Measurements from ENCODE around the gene ZDHHC16.

Gene ZDHHC16

DNA sequence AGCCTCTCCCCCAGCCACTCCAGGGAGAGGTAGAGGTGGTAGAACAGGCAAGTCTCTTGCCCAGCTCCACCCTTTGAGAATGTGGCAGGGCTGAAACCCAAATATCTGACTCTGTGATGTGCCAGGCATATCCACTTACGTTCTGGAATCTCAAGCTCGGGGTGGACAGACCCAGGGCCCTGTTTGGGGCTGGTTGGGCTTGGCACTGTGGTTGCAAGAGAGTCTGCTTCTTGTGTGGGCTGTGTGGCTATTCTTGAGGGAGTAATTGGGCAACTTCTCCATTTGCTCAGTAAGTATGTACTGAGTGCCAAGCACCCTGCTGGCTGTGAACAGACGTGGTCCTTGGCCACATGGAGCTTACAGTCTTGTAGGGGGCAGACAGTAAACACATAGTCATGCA is 57.4 kb downstream of the ZDHHC16 start:
- no peak overlapping the region for H3K9ac ChIP-seq (ENCODE audit: low read depth, low read length)
- no peaks in the 10 kb centered on the region for H3K9me3 ChIP-seq (ENCODE audit: control insufficient read depth, insufficient read depth, low read length)
- H3K4me1 ChIP-seq (ENCODE audit: control insufficient read depth, insufficient read depth, low read length): peaks cover 6% of the 10 kb centered on the region
- peaks cover 13% of the 10 kb centered on the region for H3K27me3 ChIP-seq (ENCODE audit: control insufficient read depth, insufficient read depth, low read length)
- H3K4me3 ChIP-seq (ENCODE audit: low read depth, low read length): no peak overlapping the region
- H3K36me3 ChIP-seq (ENCODE audit: control insufficient read depth, insufficient read depth, low read length): no peaks in the 10 kb centered on the region

- Histone ChIP-seq H3K9ac (ENCODE audit: low read depth, low read length) (no peak overlapping the region), H3K36me3 (ENCODE audit: control insufficient read depth, insufficient read depth, low read length) (no peaks in the 10 kb centered on the region), H3K4me3 (ENCODE audit: low read depth, low read length) (no peak overlapping the region), H3K4me1 (ENCODE audit: control insufficient read depth, insufficient read depth, low read length) (peaks cover 7% of the 10 kb centered on the region), H3K27me3 (ENCODE audit: control insufficient read depth, insufficient read depth, low read length) (peaks cover 9% of the 10 kb centered on the region), H3K9me3 (ENCODE audit: control insufficient read depth, insufficient read depth, low read length) (no peaks in the 10 kb centered on the region)
Observed at GRCh38 chr10:97505152-97505551, 59.2 kb downstream of the ZDHHC16 start.

GRCh38 chr10:97506199-97506991 is 60.4 kb downstream of the ZDHHC16 start:
- Histone ChIP-seq H3K36me3 (ENCODE audit: control insufficient read depth, insufficient read depth, low read length) (no peaks in the 10 kb centered on the region), H3K4me1 (ENCODE audit: control insufficient read depth, insufficient read depth, low read length) (peaks cover 7% of the 10 kb centered on the region), H3K27me3 (ENCODE audit: control insufficient read depth, insufficient read depth, low read length) (no peaks in the 10 kb centered on the region), H3K9me3 (ENCODE audit: control insufficient read depth, insufficient read depth, low read length) (no peaks in the 10 kb centered on the region), H3K4me3 (ENCODE audit: low read depth, low read length) (no peak overlapping the region), H3K9ac (ENCODE audit: low read depth, low read length) (no peak overlapping the region)

Data from iPS-15b (cell line).